ENCODE data around the gene ARSH.

- TF ChIP-seq CTCF (IDR thresholded peaks at IDR 0.05) (no peak), POLR2A (IDR thresholded peaks at IDR 0.05) (no peak)
Measured at GRCh38 chrX:3044671-3045070, 38.3 kb downstream of the ARSH start.
